Measurements from ENCODE around the gene LRRC2. TPM values are rescaled to one million over a fixed set of nuclear protein-coding genes. Genes with fewer than 3 reads are reported as not detected.
"Not testable (repeated sequence)": the region's sequence is repeated elsewhere in the genome, so short reads cannot be mapped to it uniquely, and the experiment has no call there.

The LRRC2 gene
- total RNA-seq, 1 experiment from 2014 or later: 0.26 TPM

- TF ChIP-seq EZH2 (IDR thresholded peaks at IDR 0.05; ENCODE audit: low read length, unreplicated experiment): no peak
- TF ChIP-seq CTCF (conservative IDR thresholded peaks at IDR 0.05; ENCODE audit: low read depth, low read length): no peak
- no peak for TF ChIP-seq EZH2phosphoT487 (IDR thresholded peaks at IDR 0.05; ENCODE audit: borderline replicate concordance, low read length)
- H3F3A ChIP-seq (ENCODE audit: low read length, unreplicated experiment): no peaks in the 10 kb centered on the region
- H2AFZ ChIP-seq (ENCODE audit: low read length): no peak overlapping the region
- H3K27ac ChIP-seq (ENCODE audit: low read length): no peak overlapping the region
- intact Hi-C loops (cut with micrococcal nuclease): no loop called here
- H3K9me3 ChIP-seq (ENCODE audit: low read length): no peaks in the 10 kb centered on the region
- no peak overlapping the region for H3K4me3 ChIP-seq (ENCODE audit: low read length)
- H3K27me3 ChIP-seq (ENCODE audit: low read length): no peaks in the 10 kb centered on the region
- H4K20me1 ChIP-seq (ENCODE audit: low read length): no peaks in the 10 kb centered on the region
- DNase-seq: no peak
- no peaks in the 10 kb centered on the region for H3K9me2 ChIP-seq (replicated peaks; ENCODE audit: low read length)
- H3K36me3 ChIP-seq (ENCODE audit: low read depth, low read length): no peaks in the 10 kb centered on the region
- H3K9ac ChIP-seq (ENCODE audit: low read length): no peak overlapping the region
- H3K79me2 ChIP-seq (ENCODE audit: low read length): no peaks in the 10 kb centered on the region
- ChIA-PET CTCF (no interaction called here), POLR2A (ENCODE audit: unreplicated experiment) (no interaction called here)
- peaks cover 8% of the 10 kb centered on the region for H3K4me1 ChIP-seq (ENCODE audit: insufficient read depth, low read length)
- ATAC-seq: no peak
- no TSS peak for BruUV-seq (replicated peaks)
- no peak overlapping the region for H3K4me2 ChIP-seq (ENCODE audit: low read length)
These were observed 42.1 kb downstream of the LRRC2 start for GRCh38 chr3:46524008-46524407.

GRCh38 chr3:46523556-46523955 lies 42.5 kb downstream of the LRRC2 start:
- POLR2A ChIA-PET (ENCODE audit: unreplicated experiment): no interaction called here
- Histone ChIP-seq H3K4me2 (ENCODE audit: low read length) (no peak overlapping the region), H3K4me3 (ENCODE audit: low read length) (no peak overlapping the region), H3K27me3 (ENCODE audit: low read length) (no peaks in the 10 kb centered on the region), H3F3A (ENCODE audit: low read length, unreplicated experiment) (no peaks in the 10 kb centered on the region), H3K79me2 (ENCODE audit: low read length) (no peaks in the 10 kb centered on the region), H2AFZ (ENCODE audit: low read length) (no peak overlapping the region), H3K4me1 (ENCODE audit: insufficient read depth, low read length) (peaks cover 8% of the 10 kb centered on the region), H3K9ac (ENCODE audit: low read length) (no peak overlapping the region), H3K27ac (ENCODE audit: low read length) (no peak overlapping the region), H3K36me3 (ENCODE audit: low read depth, low read length) (no peaks in the 10 kb centered on the region), H3K9me3 (ENCODE audit: low read length) (no peaks in the 10 kb centered on the region), H3K9me2 (replicated peaks; ENCODE audit: low read length) (no peaks in the 10 kb centered on the region), H4K20me1 (ENCODE audit: low read length) (no peaks in the 10 kb centered on the region)
- DNase-seq (no peak), ATAC-seq (no peak)
- intact Hi-C loops (cut with micrococcal nuclease): no loop called here
- TF ChIP-seq EZH2 (IDR thresholded peaks at IDR 0.05; ENCODE audit: low read length, unreplicated experiment): no peak
- no peak for TF ChIP-seq CTCF (conservative IDR thresholded peaks at IDR 0.05; ENCODE audit: low read depth, low read length)
- TF ChIP-seq EZH2phosphoT487 (IDR thresholded peaks at IDR 0.05; ENCODE audit: borderline replicate concordance, low read length): no peak
- no TSS peak for BruUV-seq (replicated peaks)
- CTCF ChIA-PET: no interaction called here

- H3F3A ChIP-seq (ENCODE audit: low read length, unreplicated experiment); H3K9me3 ChIP-seq (ENCODE audit: low read length); H3K4me3 ChIP-seq (ENCODE audit: low read length); H3K9ac ChIP-seq (ENCODE audit: low read length); H3K27ac ChIP-seq (ENCODE audit: low read length); H4K20me1 ChIP-seq (ENCODE audit: low read length); ATAC-seq; H2AFZ ChIP-seq (ENCODE audit: low read length); H3K9me2 ChIP-seq (replicated peaks; ENCODE audit: low read length); DNase-seq; POLR2A ChIA-PET (ENCODE audit: unreplicated experiment); H3K36me3 ChIP-seq (ENCODE audit: low read depth, low read length); intact Hi-C loops (cut with micrococcal nuclease); CTCF ChIA-PET; BruUV-seq (replicated peaks); H3K4me2 ChIP-seq (ENCODE audit: low read length); H3K79me2 ChIP-seq (ENCODE audit: low read length); H3K27me3 ChIP-seq (ENCODE audit: low read length): not testable (repeated sequence)
- H3K4me1 ChIP-seq (ENCODE audit: insufficient read depth, low read length): peaks cover 14% of the 10 kb centered on the region
These were observed 43.9 kb downstream of the LRRC2 start for GRCh38 chr3:46522201-46522600.

Data from PC-3 (cell line).